Lung microvascular endothelial cell (primary cell): Measurements from ENCODE around the gene TMEM179. TPM values are rescaled to one million over a fixed set of nuclear protein-coding genes. Genes with fewer than 3 reads are reported as not detected.
"Not testable (repeated sequence)": the region's sequence is repeated elsewhere in the genome, so short reads cannot be mapped to it uniquely, and the experiment has no call there.

ENCODE experiments used
- DNase-seq, 2 donors: peaks; one replicate each; pipeline versions ENCODE4 v3.0.0 to v3.0.0-alpha.2; 2010; ENCODE audit warnings: low read depth in 2 of 2
- total RNA-seq: library from RNA; depleted of rRNA; stranded (reverse); fragments of >200 nt; gene quantifications from 2 replicates; pipeline ENCODE4 v1.2.1, GENCODE V29; 2014

The TMEM179 gene
- total RNA-seq, 1 donor from 2014 or later = not detected

- DNase-seq = no peak
Observed at GRCh38 chr14:104587641-104588040, 16.9 kb downstream of the TMEM179 start.

- DNase-seq = no peak
Observed at GRCh38 chr14:104586832-104587620, 17.5 kb downstream of the TMEM179 start.

- no peak for DNase-seq
Observed at GRCh38 chr14:104585966-104586697, 18.4 kb downstream of the TMEM179 start.

GRCh38 chr14:104584557-104584956 is 20.0 kb downstream of the TMEM179 start:
- DNase-seq = no peak

GRCh38 chr14:104583424-104584306 is 20.9 kb downstream of the TMEM179 start:
- DNase-seq = no peak

- peak in 1 of 2 donors; percentile 35 for DNase-seq
Observed at GRCh38 chr14:104582662-104583061, 21.9 kb downstream of the TMEM179 start.

GRCh38 chr14:104582005-104582404 is 22.6 kb downstream of the TMEM179 start:
- no peak for DNase-seq

GRCh38 chr14:104581521-104581920 is 23.1 kb downstream of the TMEM179 start:
- no peak for DNase-seq

GRCh38 chr14:104580961-104581360 is 23.6 kb downstream of the TMEM179 start:
- DNase-seq = no peak

GRCh38 chr14:104579939-104580338 is 24.6 kb downstream of the TMEM179 start:
- not testable (repeated sequence) for DNase-seq

- DNase-seq = no peak
Observed at GRCh38 chr14:104579507-104579906, 25.1 kb downstream of the TMEM179 start, which contains the start of gene C14orf180. Gene C14orf180 (plus strand): TSS chr14:104579764. CDS start chr14:104586431, 6,667 bp downstream.

GRCh38 chr14:104578321-104578720 is 26.3 kb downstream of the TMEM179 start:
- DNase-seq = no peak

- no peak for DNase-seq
Observed at GRCh38 chr14:104577847-104578301, 26.7 kb downstream of the TMEM179 start.

- DNase-seq = no peak
Observed at GRCh38 chr14:104577426-104577825, 27.1 kb downstream of the TMEM179 start.

GRCh38 chr14:104576970-104577332 is 27.6 kb downstream of the TMEM179 start:
- no peak for DNase-seq

GRCh38 chr14:104576232-104576969 is 28.2 kb downstream of the TMEM179 start:
- no peak for DNase-seq

GRCh38 chr14:104574978-104575583 is 29.5 kb downstream of the TMEM179 start:
- DNase-seq = no peak

GRCh38 chr14:104574536-104574935 is 30.0 kb downstream of the TMEM179 start:
- no peak for DNase-seq

- DNase-seq = no peak
Observed at GRCh38 chr14:104573930-104574329, 30.6 kb downstream of the TMEM179 start.

- no peak for DNase-seq
Observed at GRCh38 chr14:104572668-104573067, 31.9 kb downstream of the TMEM179 start.
